ENCODE data around the gene LTC4S.

DNA sequence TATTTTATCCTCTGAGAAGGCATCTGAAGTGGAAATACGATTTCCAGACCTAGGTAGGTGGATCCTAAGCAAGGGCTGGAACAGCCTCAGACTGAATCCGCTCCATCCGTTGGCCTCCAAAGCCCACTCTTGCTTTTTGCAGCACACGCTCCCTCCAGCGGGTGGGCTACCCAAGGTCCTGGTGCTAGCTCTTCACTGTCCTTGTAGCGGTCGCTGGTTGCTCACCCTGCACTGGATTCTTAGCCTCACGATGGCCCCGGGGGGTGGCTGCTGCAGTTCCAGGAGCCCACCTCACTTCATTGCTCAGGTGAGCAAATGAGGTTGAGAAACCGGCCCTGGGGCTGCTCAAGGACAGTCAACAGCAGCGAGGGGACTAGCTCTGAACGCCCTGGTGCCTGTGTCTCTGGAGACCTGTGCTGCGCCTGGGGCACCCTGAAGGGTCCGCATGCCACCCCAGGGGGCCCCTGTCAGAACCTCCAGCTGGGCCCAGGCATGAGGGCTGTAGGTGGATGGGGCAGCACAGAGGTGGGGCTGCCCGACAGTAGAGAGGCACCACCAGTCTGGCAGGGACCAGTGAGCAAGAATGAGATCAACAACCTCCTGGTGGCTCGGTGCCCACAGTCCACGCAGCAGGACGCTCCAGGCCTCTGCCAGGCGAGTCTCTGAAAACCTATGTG lies 8.6 kb downstream of the LTC4S start:
- TF ChIP-seq EZH2 (IDR thresholded peaks at IDR 0.05; ENCODE audit: borderline replicate concordance, insufficient read depth, low read length, poor library complexity, severe bottlenecking) (no peak), TAF1 (IDR thresholded peaks at IDR 0.05; ENCODE audit: low read depth) (no peak), RAD21 (conservative IDR thresholded peaks at IDR 0.05) (no peak), POLR2AphosphoS5 (IDR thresholded peaks at IDR 0.05) (no peak), REST (IDR thresholded peaks at IDR 0.05; ENCODE audit: borderline replicate concordance) (no peak), EP300 (conservative IDR thresholded peaks at IDR 0.05; ENCODE audit: poor library complexity, severe bottlenecking) (no peak)
- TF ChIP-seq, protein P1, sequence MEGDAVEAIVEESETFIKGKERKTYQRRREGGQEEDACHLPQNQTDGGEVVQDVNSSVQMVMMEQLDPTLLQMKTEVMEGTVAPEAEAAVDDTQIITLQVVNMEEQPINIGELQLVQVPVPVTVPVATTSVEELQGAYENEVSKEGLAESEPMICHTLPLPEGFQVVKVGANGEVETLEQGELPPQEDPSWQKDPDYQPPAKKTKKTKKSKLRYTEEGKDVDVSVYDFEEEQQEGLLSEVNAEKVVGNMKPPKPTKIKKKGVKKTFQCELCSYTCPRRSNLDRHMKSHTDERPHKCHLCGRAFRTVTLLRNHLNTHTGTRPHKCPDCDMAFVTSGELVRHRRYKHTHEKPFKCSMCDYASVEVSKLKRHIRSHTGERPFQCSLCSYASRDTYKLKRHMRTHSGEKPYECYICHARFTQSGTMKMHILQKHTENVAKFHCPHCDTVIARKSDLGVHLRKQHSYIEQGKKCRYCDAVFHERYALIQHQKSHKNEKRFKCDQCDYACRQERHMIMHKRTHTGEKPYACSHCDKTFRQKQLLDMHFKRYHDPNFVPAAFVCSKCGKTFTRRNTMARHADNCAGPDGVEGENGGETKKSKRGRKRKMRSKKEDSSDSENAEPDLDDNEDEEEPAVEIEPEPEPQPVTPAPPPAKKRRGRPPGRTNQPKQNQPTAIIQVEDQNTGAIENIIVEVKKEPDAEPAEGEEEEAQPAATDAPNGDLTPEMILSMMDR (IDR thresholded peaks at IDR 0.05; ENCODE audit: poor library complexity, severe bottlenecking), result no peak

Measured in neural cell (in vitro differentiated cells).